SIG-M5 (cell line): ENCODE measurements around the gene PTPN14.

Experiments used
- DNase-seq: peaks from one replicate; lab custom pipeline; 2025; lab: John Stamatoyannopoulos, UW

The PTPN14 gene

GRCh38 chr1:214568328-214568727 is 16.9 kb upstream of the PTPN14 start:
- DNase-seq, result no peak

GRCh38 chr1:214567481-214567980 is 16.1 kb upstream of the PTPN14 start:
- no peak for DNase-seq

GRCh38 chr1:214566158-214567104 is 15.0 kb upstream of the PTPN14 start:
- DNase-seq, result no peak

GRCh38 chr1:214565310-214565709 is 13.9 kb upstream of the PTPN14 start:
- DNase-seq, result no peak

DNA sequence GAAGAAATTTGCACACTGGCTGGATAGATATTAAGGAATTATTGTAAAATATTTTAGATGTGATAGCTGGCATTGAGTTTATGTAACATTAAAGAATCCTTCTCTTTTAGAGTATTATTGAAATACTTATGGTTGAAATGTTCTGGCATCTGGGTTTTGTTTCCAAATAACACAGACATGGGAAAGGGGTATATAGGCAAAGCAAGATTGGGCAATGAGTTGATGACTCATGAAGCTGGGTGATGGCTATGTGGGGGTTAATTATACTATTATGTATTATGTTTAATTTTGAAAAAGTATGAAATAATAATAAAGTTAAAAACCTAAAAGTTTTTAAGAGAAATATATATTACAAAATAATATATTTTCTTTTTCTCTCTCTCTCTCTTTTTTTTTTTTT is 12.5 kb upstream of the PTPN14 start:
- DNase-seq, result no peak

DNA sequence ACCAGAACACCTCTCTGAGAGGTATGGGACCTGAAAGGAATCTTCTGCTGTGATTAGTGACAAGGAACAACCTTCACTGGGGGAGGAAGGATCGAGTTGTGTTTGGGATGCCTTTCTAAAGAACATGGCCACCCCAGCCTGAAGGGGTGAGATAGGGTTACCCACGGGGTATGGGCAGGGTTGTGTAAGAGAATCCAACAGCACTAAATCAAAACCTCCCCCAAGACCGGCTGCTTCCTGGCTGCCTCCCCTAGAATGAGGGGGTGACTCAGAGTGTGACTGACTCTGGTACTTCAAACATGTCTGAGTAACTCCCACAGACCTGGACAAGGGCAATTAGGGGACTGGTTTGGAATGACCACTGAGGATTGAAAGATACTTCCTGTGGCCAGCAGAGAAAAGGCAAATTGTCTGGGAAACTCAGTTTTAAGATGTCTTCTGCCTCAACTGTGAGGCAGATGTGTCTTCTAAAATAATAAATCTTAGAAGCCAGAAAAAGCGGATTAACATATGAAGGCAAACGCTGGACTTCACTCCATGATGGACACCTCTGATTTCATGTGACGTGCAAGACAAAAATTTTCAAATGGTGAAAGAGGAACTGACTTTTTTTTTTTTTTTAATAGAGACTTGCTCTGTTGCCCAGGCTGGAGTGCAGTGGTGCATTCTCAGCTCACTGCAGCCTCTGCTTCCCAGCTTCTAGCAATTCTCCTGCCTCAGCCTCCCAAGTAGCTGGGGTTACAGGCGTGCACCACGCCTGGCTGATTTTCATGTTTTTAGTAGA is 6.7 kb upstream of the PTPN14 start:
- DNase-seq, result no peak

- DNase-seq, result no peak
Measured at GRCh38 chr1:214553142-214553710, 1.8 kb upstream of the PTPN14 start.

DNA sequence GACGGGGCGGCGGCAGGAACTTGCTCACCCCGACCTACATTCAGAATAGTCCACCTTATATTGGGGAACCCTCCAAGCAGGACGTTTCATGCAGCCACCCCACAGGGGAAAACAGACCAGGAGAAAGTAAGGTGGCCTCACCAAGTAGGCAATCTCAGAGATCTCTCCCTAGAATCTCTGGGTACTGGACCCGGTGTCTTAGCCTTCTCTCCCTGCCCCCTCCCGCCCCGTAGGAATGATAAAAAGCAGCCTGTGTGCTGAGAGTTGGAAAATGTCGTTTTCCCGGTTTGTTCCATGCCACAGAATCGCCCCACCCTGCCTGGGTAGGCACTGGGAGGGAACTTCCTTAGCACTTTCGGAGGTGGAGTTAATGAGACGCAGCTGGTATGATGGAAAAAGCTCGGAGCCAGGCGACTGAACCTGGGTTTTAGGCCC is 789 bp upstream of the PTPN14 start:
- DNase-seq, result no peak

GRCh38 chr1:214550857-214551435 is 456 bp downstream of the PTPN14 start:
- no peak for DNase-seq

GRCh38 chr1:214550013-214550856 is 1.2 kb downstream of the PTPN14 start:
- DNase-seq, result no peak

- no peak for DNase-seq
Measured at GRCh38 chr1:214549604-214550003, 1.8 kb downstream of the PTPN14 start.

DNA sequence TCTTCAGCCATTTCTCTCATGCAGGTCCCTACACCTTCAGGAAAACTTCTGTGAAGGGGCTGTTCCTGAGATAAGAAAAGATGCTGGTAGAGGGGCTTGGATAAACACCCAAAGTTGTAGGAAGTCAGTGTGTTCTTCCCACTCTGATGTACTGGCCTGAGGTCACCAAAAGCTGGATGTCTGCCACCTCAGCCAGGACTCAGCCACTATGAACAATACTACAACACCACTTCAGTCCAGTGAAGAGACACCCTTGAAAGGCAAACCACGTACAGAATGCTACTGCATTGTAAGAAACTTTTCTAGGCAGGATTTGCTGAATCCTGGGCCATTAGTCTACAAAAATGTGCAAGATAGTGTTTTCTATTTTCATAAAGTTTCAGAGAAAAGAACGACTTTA is 2.4 kb downstream of the PTPN14 start:
- DNase-seq, result no peak

- no peak for DNase-seq
Measured at GRCh38 chr1:214548271-214548670, 3.1 kb downstream of the PTPN14 start.

DNA sequence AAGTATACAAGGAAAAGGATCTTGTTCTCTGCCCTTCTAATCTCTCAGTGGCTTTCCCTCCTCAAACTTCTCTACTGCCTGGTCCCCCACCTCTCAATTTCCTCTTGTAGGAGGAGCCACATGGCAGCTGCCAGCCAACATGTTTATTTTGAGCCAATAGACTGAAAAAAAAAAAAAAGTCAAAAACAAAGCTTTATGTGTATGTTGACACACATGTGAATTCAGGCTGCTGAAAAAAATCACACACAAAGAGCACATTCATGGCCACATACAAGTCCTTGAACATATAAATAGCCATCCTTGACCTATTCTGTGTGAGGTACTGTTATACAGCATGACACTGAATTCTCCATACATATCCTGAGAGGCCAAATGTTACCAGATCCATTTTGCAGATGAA is 3.7 kb downstream of the PTPN14 start:
- no peak for DNase-seq

GRCh38 chr1:214546886-214547641 is 4.3 kb downstream of the PTPN14 start:
- no peak for DNase-seq

- DNase-seq, result no peak
Measured at GRCh38 chr1:214546084-214546483, 5.3 kb downstream of the PTPN14 start.

GRCh38 chr1:214545293-214545692 is 6.1 kb downstream of the PTPN14 start:
- no peak for DNase-seq

DNA sequence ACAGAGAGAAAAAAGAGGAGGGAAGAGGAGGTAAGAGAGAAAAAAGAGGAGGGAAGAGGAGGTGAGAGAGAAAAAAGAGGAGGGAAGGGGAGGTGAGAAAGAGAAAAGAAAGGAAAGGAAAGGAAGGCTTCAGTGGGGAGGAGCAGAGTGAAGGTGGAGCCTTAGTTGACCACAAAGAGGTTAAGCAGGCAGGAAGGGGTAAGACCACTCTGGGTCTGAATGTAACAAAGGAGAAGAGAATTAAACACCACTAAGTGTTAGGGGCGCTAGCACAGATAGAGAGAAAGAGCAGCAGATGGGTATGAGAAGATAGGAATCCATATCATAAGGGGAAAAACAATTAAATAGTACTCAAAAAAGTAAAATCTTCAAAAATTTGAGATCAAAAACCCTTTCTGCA is 6.6 kb downstream of the PTPN14 start:
- DNase-seq, result no peak

- no peak for DNase-seq
Measured at GRCh38 chr1:214542275-214543199, 8.9 kb downstream of the PTPN14 start.
